HG02759 (cell line): ENCODE data around the gene NR2F6.

Experiments
- ATAC-seq: cut with Tn5 transposase; IDR thresholded peaks from one replicate; pipeline ENCODE4 v1.9.1; 2021; ENCODE audit warnings: mild to moderate bottlenecking, moderate library complexity; ENCODE audit not compliant: unreplicated experiment

Gene NR2F6

GRCh38 chr19:17264641-17264979 lies 18.9 kb upstream of the NR2F6 start, which contains the start of gene USHBP1:
Gene USHBP1 (minus strand): TSS chr19:17264745. CDS start chr19:17264299, 446 bp downstream.
- ATAC-seq: no peak

DNA sequence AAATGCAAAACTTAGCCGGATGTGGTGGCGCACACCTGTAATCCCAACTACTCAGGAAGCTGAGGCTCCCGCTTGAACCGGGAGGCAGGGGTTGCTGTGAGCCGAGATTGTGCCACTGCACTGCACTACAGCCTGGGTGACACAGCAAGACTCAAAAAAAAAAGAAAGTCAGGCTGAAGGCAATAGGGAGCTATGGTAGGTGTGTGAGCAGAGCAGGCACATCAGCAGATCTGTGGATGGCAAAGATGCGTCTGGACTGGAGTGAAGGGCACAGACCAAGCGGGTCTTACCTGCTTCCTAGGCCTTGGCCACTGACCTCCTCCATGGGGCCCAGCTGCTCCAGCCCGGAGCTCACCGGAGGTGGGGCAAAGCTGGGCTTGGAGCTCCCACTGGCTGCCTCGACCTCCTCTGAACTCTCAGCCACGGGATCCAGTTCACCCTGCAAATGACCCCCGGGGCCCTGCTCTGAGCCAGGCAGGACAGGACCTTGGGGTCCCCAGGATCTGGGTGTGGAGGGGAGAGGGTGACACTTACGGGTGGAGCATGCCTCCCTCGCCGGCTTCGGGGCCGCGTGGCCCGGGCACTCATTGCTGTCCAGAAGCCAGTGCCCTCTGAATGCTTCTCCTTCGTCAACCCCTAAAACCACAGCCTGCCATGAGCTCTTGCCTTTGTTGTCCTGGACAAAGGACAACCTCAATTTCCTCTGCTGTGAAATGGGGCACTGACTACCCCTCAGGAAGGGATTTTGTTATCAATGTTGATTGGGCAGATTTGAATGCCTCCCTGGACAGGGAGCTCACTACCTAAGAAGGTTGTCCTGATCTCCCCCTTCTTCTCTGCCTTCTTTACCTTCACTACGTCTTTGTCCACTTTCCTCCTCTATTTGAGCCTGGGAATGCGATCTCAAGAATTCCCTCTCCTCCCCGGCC lies 18.3 kb upstream of the NR2F6 start:
- ATAC-seq: no peak

GRCh38 chr19:17262557-17262956 lies 16.8 kb upstream of the NR2F6 start:
- no peak for ATAC-seq

DNA sequence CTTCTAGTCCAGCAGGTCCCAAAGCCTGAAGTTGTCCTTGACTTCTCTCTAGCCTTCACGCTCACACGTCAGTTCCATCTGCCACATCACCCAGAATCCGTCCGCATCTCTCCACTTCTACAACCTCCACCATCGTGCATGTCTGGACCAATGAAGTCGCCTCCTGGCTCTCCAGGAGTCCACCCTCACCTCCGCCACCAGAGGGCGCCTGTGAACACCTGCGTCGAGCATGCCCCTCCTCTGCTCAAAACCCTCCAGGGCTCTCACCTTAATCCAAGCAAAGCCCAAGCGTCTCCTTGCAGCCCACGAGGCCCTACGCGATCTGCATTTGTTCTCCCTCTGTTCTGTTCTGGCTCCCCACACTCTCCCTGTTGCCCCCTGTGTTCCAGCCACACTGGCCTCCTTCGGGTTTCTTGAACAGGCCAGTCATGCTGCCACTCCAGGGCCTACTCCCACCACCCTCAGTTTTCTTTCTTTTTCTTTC lies 15.2 kb upstream of the NR2F6 start:
- peak; percentile 78 for ATAC-seq

- ATAC-seq: no peak
Observed at GRCh38 chr19:17259934-17260333, 14.2 kb upstream of the NR2F6 start.

DNA sequence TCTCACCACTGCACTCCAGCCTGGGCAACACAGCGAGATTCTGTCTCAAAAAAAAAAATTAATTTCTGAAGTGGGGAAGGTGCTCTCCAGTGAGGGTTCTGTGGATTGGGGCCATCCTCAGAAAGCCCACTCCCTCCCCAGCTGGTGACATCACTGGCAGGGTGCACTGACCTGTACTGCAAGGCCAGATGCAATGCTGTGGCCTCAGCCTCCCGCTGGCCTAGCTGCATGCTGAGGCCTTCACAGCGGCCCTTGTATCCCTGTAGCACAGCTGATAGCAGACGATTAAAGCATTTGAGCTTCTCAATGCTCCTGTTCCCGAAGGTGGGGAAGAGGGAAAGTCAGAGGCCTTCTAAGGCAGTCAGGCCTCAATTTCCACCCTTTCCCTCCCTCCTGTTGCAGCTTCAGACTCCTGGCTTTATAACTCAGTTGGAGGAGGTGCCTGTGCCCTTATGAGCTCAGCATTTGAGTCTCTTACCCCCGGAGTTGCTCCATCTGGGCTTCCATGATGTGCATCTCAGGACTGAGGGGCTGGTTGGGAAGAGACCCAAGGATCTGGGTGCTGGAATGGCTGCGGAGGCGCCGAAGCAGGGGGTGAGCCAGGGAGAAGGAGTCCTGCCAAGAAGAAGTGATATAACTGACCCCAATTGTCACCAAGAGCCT lies 13.5 kb upstream of the NR2F6 start:
- ATAC-seq: no peak

- ATAC-seq: no peak
Observed at GRCh38 chr19:17256130-17256529, 10.4 kb upstream of the NR2F6 start.

DNA sequence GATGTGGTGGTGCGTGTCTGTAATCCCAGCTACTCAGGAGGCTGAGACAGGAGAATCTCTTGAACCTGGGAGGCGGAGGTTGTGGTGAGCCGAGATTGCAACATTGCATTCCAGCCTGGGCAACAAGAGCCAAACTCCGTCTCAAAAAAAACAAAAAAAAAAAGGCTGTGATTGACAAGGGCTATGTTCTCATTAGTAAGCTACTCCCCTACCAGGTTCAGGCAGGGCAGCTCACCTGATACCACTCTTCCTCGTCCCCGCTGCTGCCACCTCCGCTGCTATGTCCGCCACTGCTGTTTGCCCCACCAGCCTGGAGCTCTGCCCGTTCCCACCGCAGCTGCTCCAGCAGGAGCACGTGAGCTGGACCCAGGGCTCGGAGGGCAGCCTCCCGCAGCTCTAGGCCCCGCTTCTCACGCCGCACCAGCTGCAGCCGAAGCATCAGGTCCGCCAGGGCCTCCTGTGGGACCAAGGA lies 9.5 kb upstream of the NR2F6 start:
- no peak for ATAC-seq

GRCh38 chr19:17254636-17255035 lies 8.9 kb upstream of the NR2F6 start:
- no peak for ATAC-seq

DNA sequence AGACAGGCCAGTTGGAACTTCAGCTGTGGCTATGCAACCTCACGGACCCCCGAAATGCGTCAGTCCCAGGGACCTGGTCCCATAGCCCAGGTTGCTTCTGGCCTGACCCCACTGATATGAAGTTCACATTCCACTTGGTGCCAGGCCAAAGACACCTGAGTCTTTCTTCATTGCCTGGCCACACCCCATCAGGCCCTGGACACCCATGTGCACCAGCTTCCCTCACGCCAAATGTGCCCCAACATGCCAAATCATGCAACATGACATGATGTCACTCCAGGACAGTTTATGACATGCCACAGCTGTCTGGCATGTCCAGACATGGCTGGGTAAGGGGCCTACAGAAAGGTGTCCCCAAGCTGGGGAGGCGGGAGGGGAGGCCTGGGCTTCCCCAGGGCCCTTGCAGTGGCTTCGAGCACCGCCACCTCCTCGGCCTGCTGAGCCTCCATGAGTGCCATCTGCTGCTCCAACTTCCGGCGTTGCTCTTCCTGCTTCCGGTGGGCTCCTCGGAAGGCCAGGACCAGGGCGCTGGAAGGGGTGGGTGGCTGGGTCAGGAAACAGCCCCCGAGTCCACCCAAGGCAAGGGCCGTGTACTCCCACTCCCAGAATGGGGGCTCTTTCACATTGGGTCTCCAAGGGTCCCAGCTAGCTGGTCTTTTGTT lies 4.3 kb upstream of the NR2F6 start:
- ATAC-seq: no peak

DNA sequence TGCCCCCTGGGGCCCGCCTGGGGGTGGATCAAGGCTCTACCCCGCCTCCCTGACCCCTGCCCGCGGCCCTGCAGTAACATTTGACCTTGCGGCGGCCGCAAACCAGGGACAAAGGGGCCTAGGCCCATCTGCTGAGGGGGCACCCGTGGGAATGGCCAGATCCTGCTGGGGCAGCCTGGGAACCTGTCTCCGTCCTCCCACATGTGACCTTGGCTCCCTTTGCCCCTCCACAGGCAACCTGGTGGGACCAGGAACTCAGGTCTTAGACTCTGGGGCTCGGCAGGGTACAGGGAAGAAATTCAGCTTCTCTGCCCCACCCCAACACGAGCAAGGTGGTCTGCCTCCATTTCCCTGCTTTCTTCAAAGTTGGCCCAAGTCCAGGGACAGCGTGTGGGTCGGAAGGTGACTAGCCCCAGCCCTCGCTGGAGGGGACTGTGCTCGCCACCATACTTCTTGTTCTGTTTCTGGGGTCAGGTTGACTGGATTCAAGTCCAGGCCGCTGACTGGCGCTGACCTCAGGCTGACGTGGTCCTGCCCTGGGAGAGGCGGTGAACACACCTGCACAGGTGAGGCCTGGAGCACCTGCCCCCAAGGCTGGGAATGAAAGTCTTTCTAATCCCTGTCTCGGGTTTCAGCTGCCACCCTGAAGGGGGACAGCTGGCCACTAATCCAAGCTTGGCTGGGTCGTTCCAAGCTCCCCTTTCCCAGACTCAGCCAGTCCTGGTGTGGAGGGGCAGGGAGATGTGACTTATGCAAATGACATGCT lies 2.5 kb upstream of the NR2F6 start:
- ATAC-seq: no peak

GRCh38 chr19:17246681-17247425 lies 1.1 kb upstream of the NR2F6 start:
- peak; percentile 17 for ATAC-seq

DNA sequence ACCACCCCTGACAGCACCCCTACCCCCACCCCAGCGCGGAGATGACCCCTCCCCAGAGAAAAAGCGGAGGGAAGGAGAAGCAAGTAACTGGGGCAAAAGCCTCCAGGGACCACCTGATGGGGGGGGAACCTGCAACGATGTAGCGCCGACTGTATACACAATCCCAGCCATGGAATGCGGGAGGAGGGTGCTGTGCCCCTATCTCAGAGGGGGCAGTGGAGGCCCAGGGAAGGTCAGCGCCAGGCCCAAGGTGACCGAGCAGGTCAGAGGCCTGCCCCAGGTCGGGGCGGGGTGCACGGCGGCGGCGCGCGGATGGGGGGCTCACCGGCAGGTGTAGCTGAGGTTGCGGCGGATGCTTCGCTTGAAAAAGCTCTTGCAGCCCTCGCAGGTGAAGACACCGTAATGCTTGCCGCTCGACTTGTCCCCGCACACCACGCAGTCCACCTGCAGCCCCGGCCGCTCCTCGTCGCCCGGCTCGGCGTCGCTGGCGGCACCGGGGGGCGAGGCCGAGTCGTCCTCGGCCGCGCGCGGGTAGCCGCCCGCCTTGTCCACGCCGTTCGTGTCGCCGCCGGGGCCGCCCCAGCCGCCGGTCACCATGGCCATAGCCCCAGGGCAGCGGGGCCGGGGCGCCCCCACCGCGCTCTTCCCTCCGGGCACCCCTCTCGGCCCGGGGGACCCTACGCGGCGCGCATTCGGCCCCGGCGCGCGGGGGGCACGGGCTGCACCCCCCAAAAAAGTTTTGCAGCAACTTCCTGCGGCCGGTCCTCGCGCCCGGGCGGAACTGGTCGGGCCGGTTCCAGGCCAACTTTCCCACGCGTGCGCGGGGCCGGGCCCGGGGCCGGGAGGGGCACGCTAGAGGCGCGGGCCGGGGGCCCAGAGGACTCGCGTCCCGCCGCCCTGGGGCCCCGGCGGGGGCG lies 843 bp downstream of the NR2F6 start:
- ATAC-seq: peak; percentile 12

DNA sequence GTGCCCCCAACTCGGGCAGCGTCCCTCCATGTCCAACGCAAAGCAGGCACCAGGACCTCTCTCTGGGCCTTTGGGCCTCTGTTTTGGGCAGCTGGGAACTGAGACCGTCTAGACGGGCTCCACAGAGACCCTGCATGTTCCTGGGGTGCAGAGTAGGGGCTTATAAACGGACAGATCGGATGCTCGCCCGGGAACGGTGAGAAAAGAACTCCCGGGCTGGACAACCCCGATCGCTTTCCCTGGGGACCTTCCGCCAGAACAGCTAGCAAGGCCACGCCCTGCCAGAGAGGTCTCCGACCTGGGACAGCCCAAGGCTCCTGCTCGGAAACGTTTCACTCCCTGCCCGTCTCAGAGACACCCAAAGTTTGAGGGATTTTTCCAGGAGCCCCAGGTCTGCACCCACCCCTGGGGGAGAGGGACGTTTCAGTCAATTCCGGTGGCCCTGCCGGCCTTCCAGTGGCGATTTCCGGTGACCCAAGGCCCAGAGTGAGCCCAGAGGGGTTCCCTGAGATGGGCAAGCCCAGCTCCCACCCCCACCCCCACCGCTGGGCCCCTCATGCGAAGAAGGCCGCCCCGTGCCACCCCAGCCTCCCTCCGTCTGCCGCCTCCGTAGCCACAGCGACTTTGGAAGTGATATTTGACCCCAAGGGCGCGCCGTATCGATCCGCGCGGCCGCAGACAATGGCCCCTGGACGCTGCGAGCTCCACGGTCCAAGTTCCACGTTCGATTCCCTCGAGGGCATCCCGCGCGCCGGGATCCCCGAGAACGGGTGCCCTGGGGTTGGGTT lies 1.7 kb downstream of the NR2F6 start:
- no peak for ATAC-seq

- no peak for ATAC-seq
Observed at GRCh38 chr19:17243211-17243829, 2.4 kb downstream of the NR2F6 start.

GRCh38 chr19:17242431-17243208 lies 3.1 kb downstream of the NR2F6 start:
- no peak for ATAC-seq

- no peak for ATAC-seq
Observed at GRCh38 chr19:17240826-17241399, 4.8 kb downstream of the NR2F6 start.
